NB4 (cell line): ENCODE results near the gene FBXL13.

ENCODE experiments used
- CTCF ChIP-seq: IDR thresholded peaks from one replicate; pipeline ENCODE4 v1.5.1; 2012; ENCODE audit warnings: low read depth, low read length
- MAX ChIP-seq: IDR thresholded peaks from 2 replicates; pipeline ENCODE4 v1.6.1; 2011; ENCODE audit warnings: low read depth, low read length
- POLR2A ChIP-seq: IDR thresholded peaks from 2 replicates; pipeline ENCODE4 v1.6.1; 2011; ENCODE audit warnings: mild to moderate bottlenecking; ENCODE audit not compliant: insufficient read length; ENCODE audit errors: extremely low read depth

- TF ChIP-seq POLR2A (no peak), CTCF (no peak), MAX (no peak)
These were observed 261.2 kb downstream of the FBXL13 start for GRCh38 chr7:102813191-102814024.
